Raji (cell line): ENCODE measurements around the gene PIAS3.

Source experiments
- POLR2A ChIP-seq: IDR thresholded peaks from 2 replicates; pipeline ENCODE4 v1.6.1; 2011; ENCODE audit warnings: low read depth, low read length, control low read depth; ENCODE audit not compliant: insufficient read depth

Gene PIAS3

DNA sequence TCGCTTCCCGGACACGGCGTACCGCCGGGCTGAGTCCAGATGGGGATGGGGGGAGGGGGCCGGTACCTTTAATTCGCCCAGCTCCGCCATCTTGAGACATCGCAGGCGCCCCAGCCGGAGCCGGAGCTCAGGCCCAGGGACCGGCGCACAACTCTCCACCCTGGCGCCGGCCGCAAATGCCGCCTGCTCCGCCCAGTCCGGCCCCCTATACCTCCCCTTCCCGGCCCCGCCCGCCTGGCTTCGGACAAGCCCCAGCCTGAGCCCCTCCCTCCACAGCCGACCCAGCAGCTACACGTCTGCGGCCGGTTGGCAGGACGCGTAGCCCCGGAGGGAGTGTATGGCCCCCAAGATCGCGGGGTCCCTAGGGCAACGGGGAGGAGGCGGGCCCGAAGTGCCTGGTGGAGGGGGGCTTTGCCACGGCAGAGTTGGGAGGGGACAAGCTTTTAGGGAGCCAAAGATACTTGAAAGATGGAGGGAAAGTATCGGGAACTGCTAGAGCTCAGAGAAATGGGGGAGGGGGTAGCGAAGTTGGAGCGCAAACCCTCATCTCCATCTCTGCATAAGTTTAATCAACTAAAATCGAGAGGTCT lies at the start of gene PIAS3:
Gene PIAS3 (minus strand): TSS at position 181 of the 590 bp plus-strand sequence. CDS start 91 bp downstream, at position 90.
- TF ChIP-seq POLR2A, result no peak; the same call in 1 of the 2 replicates

DNA sequence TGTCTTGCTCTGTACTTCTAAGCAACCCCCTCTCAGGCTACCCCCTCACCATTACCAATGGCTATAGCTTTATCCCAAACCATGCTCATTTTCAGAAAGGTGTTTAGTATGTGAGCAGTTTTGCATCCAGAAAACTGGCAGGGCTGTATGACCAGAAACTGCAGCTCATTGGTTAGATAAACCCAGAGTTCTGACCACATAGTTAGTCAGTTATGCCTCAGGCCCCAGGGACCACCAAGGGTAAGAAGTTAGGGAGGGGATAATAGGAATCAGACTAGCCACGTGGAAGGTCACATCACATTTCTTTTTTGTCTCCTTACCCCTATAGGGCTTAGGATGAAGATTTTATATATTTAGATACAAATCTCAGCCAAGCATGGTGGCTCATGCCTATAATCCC lies 49.8 kb upstream of the PIAS3 start:
- TF ChIP-seq POLR2A, result no peak

DNA sequence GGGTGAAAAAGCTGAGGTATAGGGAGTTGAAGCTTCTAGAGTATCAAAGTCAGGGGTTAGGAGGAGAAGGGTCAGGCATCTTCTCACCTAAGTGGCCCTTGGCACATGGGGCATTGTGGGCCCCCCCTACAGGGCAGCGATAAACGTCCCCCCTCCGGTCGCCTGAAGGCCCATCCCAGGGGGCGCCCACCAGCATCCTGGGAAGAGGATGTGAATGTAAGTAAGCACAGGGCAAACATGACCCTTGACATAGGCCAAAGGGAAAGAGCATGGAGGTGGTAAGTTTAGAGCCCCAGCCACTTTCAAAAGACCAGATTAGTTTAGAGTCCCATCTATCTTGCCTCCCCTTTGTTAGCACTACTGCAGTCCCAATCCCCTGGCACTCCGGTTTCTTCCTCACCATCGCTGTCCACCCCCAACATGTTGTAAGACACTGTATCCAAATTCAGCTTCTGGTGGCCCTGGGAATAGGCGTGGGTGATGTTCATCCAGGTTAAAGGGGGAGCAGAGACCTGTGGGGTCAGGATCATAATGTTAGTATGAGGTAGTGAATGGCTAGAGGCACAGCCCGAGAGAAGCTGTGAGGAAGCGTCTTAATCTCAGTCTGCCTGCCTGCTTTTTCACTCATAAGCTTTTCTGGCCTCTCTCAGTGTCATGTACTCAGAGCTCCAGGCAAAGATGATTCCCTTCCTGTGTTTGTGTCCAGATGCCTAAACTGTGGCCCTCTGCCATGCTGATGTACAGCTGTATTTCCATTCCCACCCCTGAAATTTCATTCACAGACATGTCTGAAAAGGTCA lies 48.3 kb upstream of the PIAS3 start:
- TF ChIP-seq POLR2A, result no peak

- TF ChIP-seq POLR2A, result no peak
These were observed 42.6 kb upstream of the PIAS3 start for GRCh38 chr1:145901312-145902021.

GRCh38 chr1:145898756-145899155 lies 39.9 kb upstream of the PIAS3 start:
- TF ChIP-seq POLR2A, result no peak

- TF ChIP-seq POLR2A, result no peak
These were observed 39.1 kb upstream of the PIAS3 start for GRCh38 chr1:145897969-145898368.

DNA sequence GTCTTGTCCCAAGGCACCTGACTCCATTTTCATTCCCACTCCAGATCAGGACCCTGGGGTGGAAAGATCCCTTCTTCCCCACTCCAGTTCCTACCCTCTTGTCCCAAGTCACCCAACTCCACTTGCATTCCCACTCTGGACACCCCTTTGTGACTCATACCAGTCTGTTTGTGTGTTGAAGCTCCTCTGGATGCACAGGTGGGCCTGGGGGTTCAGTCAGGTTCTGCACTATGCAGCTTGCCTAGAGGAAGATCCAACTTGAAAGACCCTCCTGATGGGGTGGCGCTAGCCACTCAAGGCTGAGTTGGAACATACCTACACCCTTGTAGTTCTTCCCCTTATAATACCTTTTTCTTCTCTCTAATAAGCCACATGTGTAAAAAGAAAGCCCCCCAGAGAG lies 36.6 kb upstream of the PIAS3 start:
- TF ChIP-seq POLR2A, result no peak

DNA sequence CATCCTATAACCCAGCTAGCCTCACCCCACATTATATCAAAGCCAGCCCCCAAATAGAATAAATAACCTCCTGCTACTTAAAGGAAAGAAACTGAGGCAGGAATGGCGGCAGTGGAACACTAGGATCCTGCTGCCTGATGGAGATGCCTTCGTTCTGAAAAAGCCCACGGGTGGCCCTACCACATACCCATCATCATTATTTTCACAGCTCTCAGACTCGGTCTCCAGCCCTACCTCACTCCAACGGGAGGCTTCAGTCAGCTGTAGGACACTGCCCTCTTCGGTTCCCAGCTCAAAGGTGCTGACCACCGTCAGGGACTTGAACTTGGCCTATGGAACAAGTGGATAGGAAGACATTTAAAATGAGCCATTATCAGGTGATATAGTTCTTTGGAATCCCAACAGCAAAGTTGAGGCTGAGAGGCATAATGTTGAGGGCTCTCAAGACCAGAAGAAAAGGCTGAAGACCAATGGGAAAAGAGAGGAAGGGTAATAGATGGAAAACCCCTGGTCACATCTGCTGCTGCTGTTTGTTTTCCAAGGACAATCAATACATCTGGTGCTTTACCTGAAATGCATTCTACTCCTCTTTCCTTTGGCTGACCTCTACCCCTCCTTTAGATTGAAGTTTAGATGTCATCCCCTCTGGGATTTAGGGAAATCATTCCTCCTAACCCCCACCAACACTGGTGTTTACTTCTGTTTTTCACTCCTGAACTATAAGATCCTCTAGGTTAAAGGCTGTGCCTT lies 34.6 kb upstream of the PIAS3 start:
- TF ChIP-seq POLR2A, result no peak

DNA sequence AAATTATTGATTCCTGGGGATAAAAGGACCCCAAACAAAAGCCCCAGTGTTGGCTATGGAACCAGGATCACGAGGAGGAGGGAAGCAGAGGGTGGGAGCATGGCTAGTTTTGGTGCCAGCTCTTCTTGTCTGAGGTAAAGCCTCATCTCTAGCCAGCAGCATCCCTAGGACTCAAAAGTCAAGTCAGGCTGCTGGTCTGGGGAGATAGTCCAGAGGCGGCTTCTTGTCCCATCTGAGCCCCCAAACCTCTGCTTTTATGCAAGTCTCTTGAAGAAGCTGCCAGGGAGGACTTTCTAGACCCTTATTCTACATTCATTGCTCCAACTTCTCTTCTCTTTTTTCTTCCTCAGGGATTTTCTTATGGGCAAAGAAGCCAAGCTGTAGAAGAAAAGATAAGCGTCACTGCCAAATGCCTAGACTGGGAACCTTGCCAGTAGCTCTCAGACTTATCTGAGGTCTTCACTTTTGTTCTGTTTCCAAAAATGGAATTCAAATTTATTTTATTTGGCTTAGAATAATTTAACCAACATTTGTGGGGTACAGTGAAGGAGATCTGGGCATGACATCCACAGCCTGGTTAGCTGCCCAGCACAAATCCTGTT lies 33.7 kb upstream of the PIAS3 start:
- TF ChIP-seq POLR2A, result no peak

- TF ChIP-seq POLR2A, result no peak
These were observed 33.0 kb upstream of the PIAS3 start for GRCh38 chr1:145891587-145892485.

- TF ChIP-seq POLR2A, result no peak
These were observed 32.3 kb upstream of the PIAS3 start for GRCh38 chr1:145891143-145891542.

DNA sequence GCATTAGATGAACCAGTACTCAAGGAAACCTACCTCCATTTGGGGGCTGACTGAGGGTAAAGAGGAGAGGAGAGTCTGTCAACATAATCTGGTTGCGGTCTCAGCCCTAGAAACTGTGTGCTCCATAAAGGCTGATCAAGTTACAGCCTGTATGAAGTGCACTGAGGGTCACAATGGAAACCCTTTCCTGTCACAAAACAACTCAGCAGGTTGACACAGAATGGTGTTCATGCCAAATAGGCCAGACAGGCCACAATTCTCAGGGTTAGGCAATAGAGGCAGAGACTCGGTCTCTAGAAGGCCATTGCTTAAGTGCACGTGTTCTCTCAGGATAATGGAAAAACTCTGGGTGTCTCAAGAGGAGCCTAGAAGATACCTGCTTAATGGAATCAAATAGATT lies 30.8 kb upstream of the PIAS3 start:
- TF ChIP-seq POLR2A, result no peak

- TF ChIP-seq POLR2A, result no peak
These were observed 28.8 kb upstream of the PIAS3 start for GRCh38 chr1:145887631-145888030.

GRCh38 chr1:145886816-145887215 lies 27.9 kb upstream of the PIAS3 start:
- no peak for TF ChIP-seq POLR2A
